Kidney tubule cell (primary cell): ENCODE measurements around the gene PPP2R2C.

ENCODE experiments used
- DNase-seq: peaks from one replicate; pipeline ENCODE4 v3.0.0-alpha.2; 2018; ENCODE audit warnings: low spot score

Gene PPP2R2C

GRCh38 chr4:6345866-6346265, 126.5 kb downstream of the PPP2R2C start:
- no peak for DNase-seq

GRCh38 chr4:6345096-6345830, 127.2 kb downstream of the PPP2R2C start:
- DNase-seq, result no peak

GRCh38 chr4:6343939-6344408, 128.4 kb downstream of the PPP2R2C start:
- DNase-seq, result peak; percentile 89

GRCh38 chr4:6342530-6343293, 129.7 kb downstream of the PPP2R2C start:
- peak; percentile 27 for DNase-seq

DNA sequence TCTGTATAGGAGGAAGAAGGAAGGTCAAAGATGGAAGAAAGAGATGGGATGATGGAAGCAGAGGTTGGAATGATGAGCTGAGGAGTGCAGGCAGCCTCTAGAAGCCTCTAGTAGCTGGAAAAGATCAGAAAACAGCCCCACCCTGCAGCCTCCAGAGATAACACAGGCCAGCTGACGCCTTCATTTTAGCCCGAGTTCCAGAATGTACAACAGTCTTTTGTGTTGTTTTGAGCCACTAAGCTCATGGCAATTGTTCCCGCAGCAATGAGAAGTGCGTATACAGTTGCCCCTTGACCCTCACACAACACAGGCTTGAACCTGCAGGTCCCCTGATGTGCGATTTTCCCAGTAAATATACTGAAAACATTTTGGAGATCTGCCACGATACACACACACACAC, 130.7 kb downstream of the PPP2R2C start:
- DNase-seq, result no peak

- no peak for DNase-seq
These were observed 131.9 kb downstream of the PPP2R2C start for GRCh38 chr4:6340446-6341015.

DNA sequence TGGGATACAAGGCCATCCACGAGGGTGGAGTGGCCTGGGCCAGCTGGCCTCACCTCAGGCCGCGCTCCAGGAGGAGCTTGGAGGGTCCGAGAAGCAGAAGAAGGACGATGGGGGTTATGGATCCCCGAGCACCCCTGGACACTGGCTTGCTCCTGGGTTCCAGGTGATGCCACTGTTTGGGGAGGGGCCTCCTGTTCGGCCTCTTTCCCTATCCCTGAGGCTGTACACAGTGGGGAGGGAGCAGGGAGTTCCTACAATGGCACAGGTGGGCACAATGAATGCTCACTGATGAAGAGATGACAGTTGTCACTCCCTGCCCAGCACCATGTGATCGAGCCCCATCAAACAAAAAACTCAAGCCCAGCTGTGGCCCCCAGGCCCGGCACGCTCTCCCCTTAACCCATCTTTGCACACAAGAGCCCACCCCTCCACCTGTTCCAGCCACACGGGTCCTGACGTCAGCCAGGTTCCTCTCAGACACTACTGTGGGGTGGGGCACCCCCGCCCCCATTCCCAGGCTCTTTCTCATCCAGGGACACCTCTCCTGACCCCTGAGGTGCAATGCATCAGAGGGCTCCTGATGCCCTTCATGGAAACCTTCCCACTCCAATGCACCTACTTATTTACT, 132.5 kb downstream of the PPP2R2C start:
- DNase-seq, result no peak

GRCh38 chr4:6338951-6339817, 133.2 kb downstream of the PPP2R2C start:
- no peak for DNase-seq

DNA sequence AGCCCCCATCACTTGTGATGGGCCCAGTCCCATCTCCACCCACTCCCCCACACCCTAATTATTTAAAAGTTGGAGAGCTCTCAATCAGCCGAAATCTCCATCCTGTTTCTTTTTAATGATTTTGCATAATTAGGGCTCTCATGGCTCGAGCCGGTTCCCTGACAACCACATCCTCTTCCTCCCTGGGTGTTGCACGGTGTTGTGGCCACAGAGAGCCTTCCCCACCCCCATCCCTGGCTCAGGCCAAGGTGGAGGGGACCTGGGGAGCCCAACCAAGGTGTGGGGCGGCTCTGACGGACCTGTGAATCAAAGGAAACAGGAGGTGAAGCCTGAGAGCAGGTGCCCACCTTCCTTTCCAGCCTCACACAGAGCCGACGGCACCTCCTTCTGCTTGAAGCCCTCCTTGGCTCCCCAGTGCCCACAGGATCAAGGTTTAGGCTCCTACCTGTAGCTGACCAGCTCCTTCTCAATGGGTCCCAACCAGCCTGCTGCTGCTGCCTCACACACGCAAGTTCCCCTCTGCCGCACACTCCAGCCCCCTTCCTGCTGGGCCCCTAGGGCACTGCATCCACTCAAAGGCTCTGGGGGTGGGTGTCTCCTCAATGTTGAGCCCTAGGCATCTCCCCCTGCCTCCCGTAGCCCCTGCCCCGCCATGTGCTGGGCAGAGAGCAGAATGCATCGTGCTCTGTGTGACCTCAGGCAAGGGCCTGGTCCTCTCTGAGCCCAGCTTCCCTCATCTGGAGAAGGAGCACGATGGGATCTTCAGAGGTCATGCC, 134.1 kb downstream of the PPP2R2C start:
- DNase-seq, result no peak

- DNase-seq, result no peak
These were observed 135.0 kb downstream of the PPP2R2C start for GRCh38 chr4:6337331-6337935.

DNA sequence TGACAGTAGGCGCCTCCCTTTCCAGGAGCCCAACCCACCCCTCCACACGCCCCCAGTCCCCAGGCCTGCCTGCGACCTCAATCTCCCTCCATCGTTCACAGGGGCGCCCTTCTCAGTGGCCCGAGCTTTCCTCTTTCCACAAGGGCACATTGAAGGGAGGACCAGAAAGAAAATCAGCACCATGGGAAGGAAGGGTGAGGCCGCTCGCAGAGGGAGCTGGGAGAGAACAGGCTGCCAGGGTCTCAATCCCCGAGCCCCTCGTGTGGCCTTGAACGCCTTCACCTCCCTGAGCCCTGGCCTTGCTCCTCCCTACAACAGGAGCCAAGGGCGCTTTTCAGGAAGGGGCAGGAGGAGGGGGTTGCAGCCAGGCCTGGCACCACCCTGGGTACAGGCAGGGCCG, 136.2 kb downstream of the PPP2R2C start:
- no peak for DNase-seq

- no peak for DNase-seq
These were observed 137.3 kb downstream of the PPP2R2C start for GRCh38 chr4:6335040-6335590.

DNA sequence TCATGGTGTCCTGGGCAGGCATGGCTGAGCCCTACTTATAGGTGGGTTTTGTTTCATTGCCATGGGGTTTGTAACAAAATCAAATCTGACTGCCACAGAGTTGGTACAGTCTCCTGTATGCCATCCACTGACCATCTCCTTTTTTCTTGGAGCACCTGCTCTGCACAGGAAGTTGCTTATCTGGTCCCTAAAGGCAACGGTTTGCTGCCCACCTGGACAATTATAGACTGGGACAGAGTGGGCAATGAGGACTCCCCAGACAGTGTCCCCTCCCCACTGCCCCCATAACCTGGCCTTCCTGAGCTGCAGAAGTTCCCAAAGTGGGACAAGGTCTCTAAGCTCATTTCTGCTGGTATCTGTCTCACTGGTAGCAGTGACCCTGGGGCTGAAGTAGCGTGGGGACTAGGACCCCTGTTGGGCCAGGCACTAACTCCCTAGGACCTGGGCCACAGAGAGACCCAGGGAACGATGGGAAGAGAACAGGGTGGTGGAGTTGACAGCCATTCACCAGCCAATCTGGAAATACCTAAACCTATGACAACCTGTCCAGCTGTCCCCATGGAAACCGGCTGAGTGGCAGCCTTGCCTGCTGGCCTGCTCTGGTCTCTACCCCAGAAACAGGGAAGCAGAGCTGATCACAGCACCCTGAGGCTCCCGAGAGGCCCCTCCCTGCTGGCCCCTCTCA, 138.1 kb downstream of the PPP2R2C start:
- no peak for DNase-seq

DNA sequence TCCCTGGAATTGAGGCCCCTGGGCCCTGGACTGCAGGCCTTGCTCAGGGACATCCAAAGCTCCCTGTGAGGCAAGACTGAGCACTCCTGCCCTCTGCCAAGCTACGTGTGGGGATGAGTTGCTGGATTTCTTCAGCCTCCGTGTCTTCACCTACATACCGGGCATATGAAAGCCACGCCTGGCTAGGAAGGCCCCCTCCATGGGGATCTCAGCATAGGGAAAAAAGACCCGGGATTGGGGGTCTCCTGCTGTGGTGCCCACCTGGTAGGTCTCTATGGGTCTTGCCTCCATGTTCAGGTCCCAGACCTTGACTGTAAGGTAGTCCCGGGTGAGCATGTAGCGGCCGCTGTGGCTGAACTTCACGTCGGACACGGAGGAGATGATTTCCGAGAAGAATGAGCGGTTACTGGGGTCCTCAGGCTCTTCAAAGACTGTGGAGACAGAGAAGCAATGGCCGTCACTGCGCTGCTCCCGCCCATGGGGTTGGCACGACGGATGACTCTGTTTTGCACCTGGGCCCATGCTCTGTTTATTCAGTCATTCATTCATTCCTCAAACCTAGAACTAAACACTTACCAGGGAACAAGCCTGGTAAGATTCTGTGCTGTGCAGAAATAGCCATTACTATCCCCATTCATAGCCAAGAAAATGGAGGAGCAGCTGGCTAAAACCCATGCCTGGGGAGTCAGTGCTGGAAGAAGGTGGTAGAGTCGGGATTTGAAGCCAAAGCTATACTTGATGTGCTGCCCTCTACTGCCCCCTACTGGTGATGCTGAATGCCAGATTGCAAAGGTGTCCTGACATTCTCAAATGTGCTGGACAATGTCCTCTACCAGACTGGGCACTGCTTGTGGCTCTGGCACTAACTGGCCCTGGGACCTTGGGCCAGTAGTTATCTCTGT, 138.9 kb downstream of the PPP2R2C start:
- no peak for DNase-seq

DNA sequence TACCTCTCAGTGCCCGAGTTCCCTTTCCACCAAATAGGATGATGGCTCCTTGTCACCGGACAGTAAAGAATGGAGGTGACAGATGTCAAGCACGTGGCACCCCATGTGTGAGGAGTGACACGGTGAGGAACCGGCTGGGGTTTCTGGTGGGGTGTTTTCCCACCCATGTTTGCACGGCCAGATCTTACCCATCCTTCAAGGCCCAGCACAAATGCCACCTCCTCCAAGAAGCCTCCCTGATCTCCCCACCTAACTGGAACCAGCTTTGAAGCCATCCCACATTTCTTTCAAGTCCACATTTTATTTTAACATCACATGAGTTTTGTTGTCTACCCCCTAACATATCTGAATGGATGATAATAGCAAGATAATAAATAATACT, 139.8 kb downstream of the PPP2R2C start:
- DNase-seq, result no peak

GRCh38 chr4:6332042-6332668, 140.3 kb downstream of the PPP2R2C start:
- no peak for DNase-seq

- no peak for DNase-seq
These were observed 140.9 kb downstream of the PPP2R2C start for GRCh38 chr4:6331468-6331867.

- peak; percentile 17 for DNase-seq
These were observed 141.4 kb downstream of the PPP2R2C start for GRCh38 chr4:6331018-6331417.
